ENCODE results near the gene CLDN6.
A peak's percentile ranks its signal among the peaks of the same experiment; 100 is the strongest.

Gene CLDN6

GRCh38 chr16:2967211-2967631 lies 50.8 kb downstream of the CLDN6 start:
- no peaks in the 10 kb centered on the region for H3K27me3 ChIP-seq (ENCODE audit: control insufficient read depth, low read length)
- H3K4me1 ChIP-seq (ENCODE audit: control insufficient read depth, low read length) = peaks cover 72% of the 10 kb centered on the region
- peak overlapping the region; percentile 92 for H3K4me3 ChIP-seq (ENCODE audit: low read length)
- H3K9me2 ChIP-seq (replicated peaks; ENCODE audit: control insufficient read depth, low read length) = no peaks in the 10 kb centered on the region
- TF ChIP-seq EZH2phosphoT487 (IDR thresholded peaks at IDR 0.05; ENCODE audit: borderline replicate concordance, low read length) (no peak), CTCF (IDR thresholded peaks at IDR 0.05; ENCODE audit: low read depth, low read length, poor library complexity, severe bottlenecking) (no peak)
- no peaks in the 10 kb centered on the region for H3K9me3 ChIP-seq (ENCODE audit: control insufficient read depth, insufficient read depth, low read length)
- peaks cover 10% of the 10 kb centered on the region for H4K20me1 ChIP-seq (ENCODE audit: control insufficient read depth, insufficient read depth, low read depth, low read length)
- H3F3A ChIP-seq (ENCODE audit: control insufficient read depth, insufficient read depth) = peaks cover 29% of the 10 kb centered on the region
- peak overlapping the region; percentile 97 for H3K4me2 ChIP-seq (ENCODE audit: low read length)
- H3K36me3 ChIP-seq (ENCODE audit: control insufficient read depth, low read length) = peaks cover 42% of the 10 kb centered on the region
- peaks cover 38% of the 10 kb centered on the region for H3K79me2 ChIP-seq (ENCODE audit: control insufficient read depth, low read length)
- peak overlapping the region; percentile 96; the same call in 1 of the 2 replicates for H3K27ac ChIP-seq (ENCODE audit: low read depth, low read length)

- no peak for TF ChIP-seq CTCF (IDR thresholded peaks at IDR 0.05; ENCODE audit: low read depth, low read length, poor library complexity, severe bottlenecking)
- TF ChIP-seq EZH2phosphoT487 (IDR thresholded peaks at IDR 0.05; ENCODE audit: borderline replicate concordance, low read length) = no peak
- Histone ChIP-seq H3K4me1 (ENCODE audit: control insufficient read depth, low read length) (peaks cover 72% of the 10 kb centered on the region), H3K9me3 (ENCODE audit: control insufficient read depth, insufficient read depth, low read length) (no peaks in the 10 kb centered on the region), H3K4me3 (ENCODE audit: low read length) (peak overlapping the region; percentile 92), H3F3A (ENCODE audit: control insufficient read depth, insufficient read depth) (peaks cover 27% of the 10 kb centered on the region), H3K36me3 (ENCODE audit: control insufficient read depth, low read length) (peaks cover 38% of the 10 kb centered on the region), H4K20me1 (ENCODE audit: control insufficient read depth, insufficient read depth, low read depth, low read length) (peaks cover 10% of the 10 kb centered on the region), H3K79me2 (ENCODE audit: control insufficient read depth, low read length) (peaks cover 34% of the 10 kb centered on the region), H3K4me2 (ENCODE audit: low read length) (peak overlapping the region; percentile 97), H3K27me3 (ENCODE audit: control insufficient read depth, low read length) (no peaks in the 10 kb centered on the region), H3K9me2 (replicated peaks; ENCODE audit: control insufficient read depth, low read length) (no peaks in the 10 kb centered on the region), H3K27ac (ENCODE audit: low read depth, low read length) (peak overlapping the region; percentile 86; the same call in 1 of the 2 replicates)
These were observed 51.2 kb downstream of the CLDN6 start for GRCh38 chr16:2966808-2967191.

DNA sequence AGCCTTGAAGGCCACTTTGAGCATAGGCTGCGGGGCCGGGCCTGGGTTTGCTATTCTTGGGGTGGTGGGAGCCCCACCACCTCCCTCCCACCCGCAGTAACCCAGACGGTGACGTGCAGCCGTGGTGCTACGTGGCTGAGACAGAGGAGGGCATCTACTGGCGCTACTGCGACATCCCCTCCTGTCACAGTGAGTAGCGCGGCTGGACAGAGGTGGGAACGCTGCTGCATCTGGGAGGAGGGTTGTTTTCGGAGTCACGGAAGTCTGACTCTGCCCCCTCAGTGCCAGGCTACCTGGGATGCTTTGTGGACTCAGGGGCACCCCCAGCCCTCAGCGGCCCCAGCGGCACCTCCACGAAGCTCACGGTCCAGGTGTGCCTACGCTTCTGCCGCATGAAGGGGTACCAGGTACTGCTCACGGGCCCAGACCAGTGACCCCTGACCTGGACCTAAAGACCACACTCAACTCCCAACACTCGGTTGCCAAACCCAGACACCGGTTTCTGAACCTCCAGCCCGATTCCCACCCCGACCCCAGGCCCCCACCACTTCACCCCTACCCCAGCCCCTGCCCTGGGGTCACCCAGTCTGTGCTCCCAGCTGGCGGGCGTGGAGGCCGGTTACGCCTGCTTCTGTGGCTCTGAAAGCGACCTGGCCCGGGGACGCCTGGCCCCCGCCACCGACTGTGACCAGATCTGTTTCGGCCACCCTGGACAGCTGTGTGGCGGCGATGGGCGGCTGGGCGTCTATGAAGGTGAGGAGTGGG lies 51.8 kb downstream of the CLDN6 start:
- Histone ChIP-seq H3K79me2 (ENCODE audit: control insufficient read depth, low read length) (peaks cover 28% of the 10 kb centered on the region), H3K4me2 (ENCODE audit: low read length) (peak overlapping the region; percentile 97), H4K20me1 (ENCODE audit: control insufficient read depth, insufficient read depth, low read depth, low read length) (peaks cover 9% of the 10 kb centered on the region), H3K4me1 (ENCODE audit: control insufficient read depth, low read length) (peaks cover 72% of the 10 kb centered on the region), H3F3A (ENCODE audit: control insufficient read depth, insufficient read depth) (peaks cover 25% of the 10 kb centered on the region), H3K9me3 (ENCODE audit: control insufficient read depth, insufficient read depth, low read length) (no peaks in the 10 kb centered on the region), H3K9me2 (replicated peaks; ENCODE audit: control insufficient read depth, low read length) (no peaks in the 10 kb centered on the region), H3K27me3 (ENCODE audit: control insufficient read depth, low read length) (no peaks in the 10 kb centered on the region), H3K4me3 (ENCODE audit: low read length) (peak overlapping the region; percentile 92), H3K36me3 (ENCODE audit: control insufficient read depth, low read length) (peaks cover 32% of the 10 kb centered on the region), H3K27ac (ENCODE audit: low read depth, low read length) (peak overlapping the region; percentile 86)
- TF ChIP-seq CTCF (IDR thresholded peaks at IDR 0.05; ENCODE audit: low read depth, low read length, poor library complexity, severe bottlenecking) (no peak), EZH2phosphoT487 (IDR thresholded peaks at IDR 0.05; ENCODE audit: borderline replicate concordance, low read length) (no peak)
